ENCODE data around the gene TMSB15B.
"Not testable (repeated sequence)": the region's sequence is repeated elsewhere in the genome, so short reads cannot be mapped to it uniquely, and the experiment has no call there.

DNA sequence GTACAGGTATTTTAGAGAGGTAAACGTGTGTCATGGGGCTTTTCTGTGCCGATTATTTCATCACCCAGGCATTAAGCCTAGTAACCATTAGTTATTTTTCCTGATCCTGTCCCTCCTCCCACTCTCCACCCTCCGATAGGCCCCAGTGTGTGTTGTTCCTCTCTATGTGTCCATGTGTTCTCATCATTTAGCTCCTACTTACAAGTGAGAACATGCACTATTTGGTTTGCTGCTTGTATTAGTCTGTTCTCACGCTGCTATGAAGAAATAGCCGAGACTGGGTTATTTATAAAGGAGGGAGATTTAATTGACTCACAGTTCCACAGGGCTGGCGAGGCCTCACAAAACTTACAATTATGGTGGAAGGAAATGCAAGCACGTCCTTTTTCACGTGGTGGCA lies 53.1 kb downstream of the TMSB15B start:
- not testable (repeated sequence) for TF ChIP-seq POLR2AphosphoS5, EP300, POLR2A (IDR thresholded peaks at IDR 0.05)
- TF ChIP-seq, protein P1, sequence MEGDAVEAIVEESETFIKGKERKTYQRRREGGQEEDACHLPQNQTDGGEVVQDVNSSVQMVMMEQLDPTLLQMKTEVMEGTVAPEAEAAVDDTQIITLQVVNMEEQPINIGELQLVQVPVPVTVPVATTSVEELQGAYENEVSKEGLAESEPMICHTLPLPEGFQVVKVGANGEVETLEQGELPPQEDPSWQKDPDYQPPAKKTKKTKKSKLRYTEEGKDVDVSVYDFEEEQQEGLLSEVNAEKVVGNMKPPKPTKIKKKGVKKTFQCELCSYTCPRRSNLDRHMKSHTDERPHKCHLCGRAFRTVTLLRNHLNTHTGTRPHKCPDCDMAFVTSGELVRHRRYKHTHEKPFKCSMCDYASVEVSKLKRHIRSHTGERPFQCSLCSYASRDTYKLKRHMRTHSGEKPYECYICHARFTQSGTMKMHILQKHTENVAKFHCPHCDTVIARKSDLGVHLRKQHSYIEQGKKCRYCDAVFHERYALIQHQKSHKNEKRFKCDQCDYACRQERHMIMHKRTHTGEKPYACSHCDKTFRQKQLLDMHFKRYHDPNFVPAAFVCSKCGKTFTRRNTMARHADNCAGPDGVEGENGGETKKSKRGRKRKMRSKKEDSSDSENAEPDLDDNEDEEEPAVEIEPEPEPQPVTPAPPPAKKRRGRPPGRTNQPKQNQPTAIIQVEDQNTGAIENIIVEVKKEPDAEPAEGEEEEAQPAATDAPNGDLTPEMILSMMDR (IDR thresholded peaks at IDR 0.05) = not testable (repeated sequence)

Data from suprapubic skin (tissue), 4 donors.